Epidermal melanocyte (primary cell): ENCODE results near the gene CYLD.

ENCODE experiments used
- DNase-seq: peaks from one replicate; pipeline ENCODE4 v3.0.0; 2011; ENCODE audit warnings: low spot score; ENCODE audit not compliant: insufficient read length

Gene CYLD

GRCh38 chr16:50778284-50779163, 36.6 kb downstream of the CYLD start:
- DNase-seq: no peak

GRCh38 chr16:50781043-50781442, 39.2 kb downstream of the CYLD start:
- no peak for DNase-seq

- no peak for DNase-seq
Observed at GRCh38 chr16:50781518-50781917, 39.6 kb downstream of the CYLD start.

- DNase-seq: no peak
Observed at GRCh38 chr16:50789757-50790156, 47.9 kb downstream of the CYLD start.

- no peak for DNase-seq
Observed at GRCh38 chr16:50791522-50791921, 49.6 kb downstream of the CYLD start.

GRCh38 chr16:50796829-50797228, 54.9 kb downstream of the CYLD start:
- DNase-seq: no peak

- DNase-seq: no peak
Observed at GRCh38 chr16:50797456-50797855, 55.6 kb downstream of the CYLD start.

- DNase-seq: no peak
Observed at GRCh38 chr16:50800074-50800473, 58.2 kb downstream of the CYLD start.

- no peak for DNase-seq
Observed at GRCh38 chr16:50801036-50801435, 59.1 kb downstream of the CYLD start.

GRCh38 chr16:50802000-50802399, 60.1 kb downstream of the CYLD start:
- no peak for DNase-seq

GRCh38 chr16:50802961-50803360, 61.1 kb downstream of the CYLD start:
- no peak for DNase-seq

- DNase-seq: no peak
Observed at GRCh38 chr16:50804290-50804907, 62.5 kb downstream of the CYLD start.

- peak; percentile 96 for DNase-seq
Observed at GRCh38 chr16:50806099-50807062, 64.5 kb downstream of the CYLD start.

GRCh38 chr16:50808929-50809538, 67.1 kb downstream of the CYLD start:
- DNase-seq: no peak

GRCh38 chr16:50809561-50809960, 67.7 kb downstream of the CYLD start:
- DNase-seq: no peak

GRCh38 chr16:50810241-50810965, 68.5 kb downstream of the CYLD start:
- DNase-seq: no peak

GRCh38 chr16:50812046-50812445, 70.2 kb downstream of the CYLD start:
- no peak for DNase-seq

- no peak for DNase-seq
Observed at GRCh38 chr16:50812876-50813466, 71.1 kb downstream of the CYLD start.

- DNase-seq: no peak
Observed at GRCh38 chr16:50814052-50814451, 72.2 kb downstream of the CYLD start.

GRCh38 chr16:50814541-50814940, 72.7 kb downstream of the CYLD start:
- DNase-seq: no peak
